AG08395 (cell line): ENCODE measurements around the gene KLF1.

ENCODE experiments used
- DNase-seq: peaks from one replicate; pipeline ENCODE4 v3.0.0; 2012; ENCODE audit warnings: mixed read lengths, low spot score

The KLF1 gene

DNA sequence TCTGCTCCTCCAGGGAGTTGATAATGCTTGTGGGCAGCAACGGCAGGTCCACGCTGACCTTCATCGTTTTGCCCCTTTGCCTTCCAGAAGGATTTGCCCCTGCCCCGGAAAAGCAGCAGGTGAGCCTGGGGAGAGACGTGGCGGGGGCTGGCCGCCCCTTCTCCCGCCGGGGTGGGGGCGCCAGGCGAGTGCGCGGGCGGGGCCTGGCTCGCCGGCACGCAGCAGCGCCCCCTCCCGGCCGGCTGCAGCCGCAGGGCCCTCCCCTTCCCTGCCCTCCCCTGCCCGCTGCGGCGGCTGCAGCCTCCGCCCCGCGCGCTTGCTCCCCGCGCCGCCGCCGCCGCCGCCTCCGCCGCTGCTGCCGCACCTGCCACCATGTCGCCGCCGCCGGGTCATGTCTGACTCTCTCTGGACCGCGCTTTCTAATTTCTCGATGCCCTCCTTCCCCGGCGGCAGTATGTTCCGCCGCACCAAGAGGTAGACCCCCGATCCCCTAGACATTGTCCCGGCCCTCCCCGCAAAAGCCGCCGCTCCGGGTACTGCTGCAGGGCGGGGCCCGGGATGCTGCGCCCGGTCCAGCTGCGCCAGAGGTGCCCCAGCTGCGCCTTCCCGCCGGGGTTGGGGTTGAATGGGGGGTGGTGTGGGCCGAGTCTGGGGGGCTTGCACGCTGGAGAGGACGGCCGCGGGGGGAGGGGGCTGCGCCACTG lies 48.7 kb downstream of the KLF1 start, which contains the start of gene MAST1:
MAST1 (plus strand) TSS at position 334 of the 704 bp plus-strand sequence; CDS start at position 392, 58 bp downstream.
- DNase-seq = peak; percentile 57

DNA sequence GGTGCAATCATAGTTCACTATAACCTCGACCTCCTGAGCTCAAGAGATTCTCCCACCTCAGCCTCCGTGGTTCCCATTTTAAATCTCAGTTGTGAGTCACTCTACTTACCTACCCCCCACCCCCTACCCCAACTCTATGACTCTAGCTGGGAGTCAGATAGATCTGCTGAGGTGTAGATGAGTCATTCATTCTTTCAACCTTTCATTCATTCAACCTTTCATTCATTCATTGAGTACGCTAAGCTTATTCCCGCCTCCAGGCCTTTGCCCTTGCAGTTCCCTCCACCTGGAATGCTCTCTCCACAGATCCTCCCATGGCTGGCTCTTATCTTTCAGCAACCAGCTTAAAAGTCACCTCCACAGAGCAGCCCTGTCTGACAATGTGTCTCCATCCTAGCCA lies 49.8 kb downstream of the KLF1 start:
- no peak for DNase-seq

DNA sequence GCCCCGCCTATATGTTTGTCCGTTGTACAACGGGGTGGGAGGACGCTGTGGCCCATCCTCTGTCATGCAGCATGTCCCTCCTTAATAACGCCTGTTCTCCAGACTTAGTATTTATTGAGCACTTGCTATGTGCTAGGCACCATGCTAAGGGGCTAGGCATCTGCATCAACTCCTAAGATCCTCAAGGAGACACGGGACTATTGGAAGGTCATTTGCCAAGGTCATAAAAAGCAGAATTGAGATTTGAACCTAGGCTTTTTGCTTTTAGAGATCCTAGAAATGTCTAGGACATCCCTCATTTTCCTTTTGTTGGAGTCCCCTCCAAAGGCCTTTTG lies 50.5 kb downstream of the KLF1 start:
- no peak for DNase-seq

DNA sequence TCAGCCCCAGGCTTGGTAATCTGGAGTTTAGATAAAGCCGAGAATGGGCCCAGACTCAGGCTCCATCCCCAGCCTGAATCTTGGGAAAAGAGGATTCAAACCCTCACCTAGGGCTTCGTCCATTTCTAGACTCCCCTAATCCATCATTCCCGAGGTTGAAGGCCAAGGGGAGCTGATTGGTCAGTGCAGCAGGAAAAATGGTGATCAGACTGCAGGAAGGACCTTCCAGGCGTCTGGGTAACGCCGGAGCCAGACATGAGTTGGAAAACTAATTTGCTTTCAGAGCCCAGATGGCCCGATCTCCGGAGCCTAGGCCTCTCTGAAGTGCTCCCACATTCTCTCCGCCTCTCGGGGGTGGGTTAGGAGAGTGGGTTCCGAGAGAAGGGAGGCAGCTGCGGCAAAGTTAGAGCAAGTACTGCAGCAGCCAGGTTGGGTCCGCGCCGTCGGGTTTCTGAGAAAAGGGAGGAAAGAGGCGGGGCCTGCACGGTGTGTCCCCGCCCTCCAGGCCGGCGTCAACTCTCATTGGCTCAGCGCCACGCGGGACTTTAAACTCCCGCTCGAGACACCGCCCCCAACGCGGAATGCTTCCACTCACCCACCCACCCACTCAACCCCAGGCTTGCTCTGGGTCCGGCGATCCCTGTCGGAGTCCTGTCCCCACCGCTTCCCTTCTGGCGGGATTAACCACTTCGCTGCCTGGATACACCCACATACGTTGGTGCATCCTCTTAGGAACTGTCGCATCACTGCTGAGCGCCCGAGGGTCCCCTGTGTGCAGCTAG lies 51.8 kb downstream of the KLF1 start:
- DNase-seq = peak; percentile 49

DNA sequence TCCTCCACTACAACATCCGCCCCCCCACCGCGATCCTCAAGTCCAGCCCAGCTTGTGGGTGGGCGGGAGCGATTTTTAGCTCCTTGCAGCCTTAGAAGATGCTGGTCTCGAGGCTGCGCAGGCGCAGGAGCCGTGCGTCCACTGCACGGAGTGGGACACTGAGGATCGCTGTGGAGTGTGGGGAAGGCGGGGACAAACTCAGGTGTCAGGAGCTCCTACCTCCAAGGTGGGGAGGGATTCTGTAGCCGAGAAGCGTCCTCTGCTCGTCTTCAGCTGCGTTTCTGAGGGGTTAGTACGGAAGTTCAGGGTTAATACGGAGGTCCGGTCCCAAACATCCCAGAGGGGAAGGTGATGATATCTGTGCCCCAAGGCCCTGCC lies 52.4 kb downstream of the KLF1 start, which contains the start of gene RTBDN:
RTBDN (minus strand) TSS at position 14 of the 378 bp plus-strand sequence. CDS start 4,600 bp downstream, outside the sequence.
- DNase-seq = no peak
